HEK293 (cell line): ENCODE data around the gene BTBD16.
A peak's percentile ranks its signal among the peaks of the same experiment; 100 is the strongest.

Experiments
- CTCF ChIA-PET: fragments of 350-600 bp; formaldehyde crosslinking; extraction: SDS; loops from one replicate; lab custom pipeline; 2021; ENCODE audit warnings: antibody characterized with exemption; lab: Yijun Ruan, JAX
- POLR2A ChIA-PET: fragments of 300-600 bp; formaldehyde crosslinking; extraction: SDS; loops from one replicate; lab custom pipeline; 2020; ENCODE audit warnings: antibody characterized with exemption, inconsistent platforms; lab: Yijun Ruan, JAX
- H3K27ac ChIP-seq: fragments of 200-500 bp; sonication (Bioruptor generic); 2 replicates; pipeline ENCODE4 v1.5.1; 2014; ENCODE audit warnings: low read depth, low read length, control low read depth, inconsistent platforms; ENCODE audit errors: extremely low read depth
- H3K36me3 ChIP-seq, 2 experiments: fragments of 200-500 bp in 1 of 2; sonication (Bioruptor generic) in 1 of 2; 1 replicate in 1 of 2; 2 replicates in 1 of 2; pipeline ENCODE4 v1.5.1; 2014 to 2017; ENCODE audit warnings: inconsistent platforms in 2 of 2, low read length in 2 of 2; ENCODE audit not compliant: control insufficient read depth in 2 of 2, insufficient read depth in 1 of 2
- H3K4me1 ChIP-seq: fragments of 200-500 bp; sonication (Bioruptor generic); 2 replicates; pipeline ENCODE4 v1.5.1; 2014; ENCODE audit warnings: mild to moderate bottlenecking, low read length, inconsistent platforms; ENCODE audit not compliant: control insufficient read depth, insufficient read depth
- H3K4me3 ChIP-seq: 2 replicates; pipeline ENCODE4 v1.5.1; 2011; ENCODE audit warnings: low read depth, mild to moderate bottlenecking, control low read depth, low read length, moderate library complexity
- H3K9me3 ChIP-seq: fragments of 200-500 bp; sonication (Bioruptor generic); 2 replicates; pipeline ENCODE4 v1.5.1; 2014; ENCODE audit warnings: low read depth, low read length, inconsistent platforms; ENCODE audit not compliant: control insufficient read depth, insufficient read depth
- EGR2 ChIP-seq: fragments of 450-650 bp; formaldehyde crosslinking; IDR thresholded peaks from 2 replicates; pipeline ENCODE4 v1.5.1; 2016; ENCODE audit warnings: low read depth, missing biosample characterization, missing genetic modification characterization
- ELK4 ChIP-seq: IDR thresholded peaks from 2 replicates; pipeline ENCODE4 v1.6.1; 2011; ENCODE audit warnings: mild to moderate bottlenecking, low read depth, low read length, borderline replicate concordance
- HOXA7 ChIP-seq: sonication (generic); formaldehyde crosslinking; IDR thresholded peaks from 2 replicates; pipeline ENCODE4 v1.8.1; 2022; ENCODE audit warnings: missing genetic modification reagents, borderline replicate concordance
- HOXC10 ChIP-seq: sonication (generic); formaldehyde crosslinking; IDR thresholded peaks from 2 replicates; pipeline ENCODE4 v1.8.1; 2023; ENCODE audit warnings: mild to moderate bottlenecking, missing genetic modification reagents
- KLF9 ChIP-seq: fragments of 450-650 bp; formaldehyde crosslinking; IDR thresholded peaks from 2 replicates; pipeline ENCODE4 v1.5.1; 2016; ENCODE audit warnings: missing biosample characterization, missing genetic modification characterization, low read depth
- PBX3 ChIP-seq: sonication (generic); formaldehyde crosslinking; IDR thresholded peaks from 2 replicates; pipeline ENCODE4 v1.8.1; 2022; ENCODE audit warnings: mild to moderate bottlenecking, moderate library complexity, missing genetic modification reagents
- SCRT2 ChIP-seq: fragments of 450-650 bp; formaldehyde crosslinking; IDR thresholded peaks from 2 replicates; pipeline ENCODE4 v1.5.1; 2016; ENCODE audit warnings: missing biosample characterization, missing genetic modification characterization
- SP2 ChIP-seq: fragments of 450-650 bp; formaldehyde crosslinking; IDR thresholded peaks from 2 replicates; pipeline ENCODE4 v1.5.1; 2016; ENCODE audit warnings: missing biosample characterization, missing genetic modification characterization
- YY1 ChIP-seq: fragments of 450-650 bp; formaldehyde crosslinking; IDR thresholded peaks from 2 replicates; pipeline ENCODE4 v1.5.1; 2018; ENCODE audit warnings: missing biosample characterization, missing genetic modification characterization
- ZBTB6 ChIP-seq: fragments of 450-650 bp; formaldehyde crosslinking; IDR thresholded peaks from 2 replicates; pipeline ENCODE4 v1.5.1; 2017; ENCODE audit warnings: missing biosample characterization, missing genetic modification characterization
- ZBTB8A ChIP-seq: fragments of 450-650 bp; formaldehyde crosslinking; IDR thresholded peaks from 2 replicates; pipeline ENCODE4 v1.5.1; 2016; ENCODE audit warnings: missing biosample characterization, missing genetic modification characterization
- ZFHX2 ChIP-seq: fragments of 450-650 bp; formaldehyde crosslinking; conservative IDR thresholded peaks from 2 replicates; pipeline ENCODE4 v1.5.1; 2016; ENCODE audit warnings: missing biosample characterization, missing genetic modification characterization
- ZNF114 ChIP-seq: fragments of 450-650 bp; formaldehyde crosslinking; IDR thresholded peaks from 2 replicates; pipeline ENCODE4 v1.5.0; 2017; ENCODE audit warnings: missing biosample characterization, missing genetic modification characterization
- ZNF174 ChIP-seq: fragments of 450-650 bp; formaldehyde crosslinking; IDR thresholded peaks from 2 replicates; pipeline ENCODE4 v1.5.0; 2017; ENCODE audit warnings: missing biosample characterization, mild to moderate bottlenecking, missing genetic modification characterization
- ZNF23 ChIP-seq: fragments of 450-650 bp; formaldehyde crosslinking; IDR thresholded peaks from 2 replicates; pipeline ENCODE4 v1.5.1; 2016; ENCODE audit warnings: missing biosample characterization, missing genetic modification characterization, borderline replicate concordance
- ZNF394 ChIP-seq: fragments of 450-650 bp; formaldehyde crosslinking; IDR thresholded peaks from 2 replicates; pipeline ENCODE4 v1.5.1; 2016; ENCODE audit warnings: missing biosample characterization, missing genetic modification characterization, mild to moderate bottlenecking, moderate library complexity, borderline replicate concordance
- ZNF404 ChIP-seq: fragments of 450-650 bp; formaldehyde crosslinking; IDR thresholded peaks from 2 replicates; pipeline ENCODE4 v1.5.1; 2017; ENCODE audit warnings: missing biosample characterization, missing genetic modification characterization
- ZNF433 ChIP-seq: fragments of 450-650 bp; formaldehyde crosslinking; IDR thresholded peaks from 2 replicates; pipeline ENCODE4 v1.5.1; 2016; ENCODE audit warnings: missing biosample characterization, missing genetic modification characterization, low read depth
- ZNF529 ChIP-seq: fragments of 450-650 bp; formaldehyde crosslinking; IDR thresholded peaks from 2 replicates; pipeline ENCODE4 v1.5.1; 2017; ENCODE audit warnings: missing genetic modification characterization, missing biosample characterization; ENCODE audit not compliant: insufficient replicate concordance
- ZNF596 ChIP-seq: fragments of 450-650 bp; IDR thresholded peaks from 2 replicates; pipeline ENCODE4 v1.5.0; 2018; ENCODE audit warnings: missing biosample characterization, mild to moderate bottlenecking, missing genetic modification characterization, moderate library complexity
- ZNF639 ChIP-seq: fragments of 450-650 bp; formaldehyde crosslinking; IDR thresholded peaks from 2 replicates; pipeline ENCODE4 v1.5.1; 2016; ENCODE audit warnings: missing biosample characterization, missing genetic modification characterization
- ZNF704 ChIP-seq: fragments of 450-650 bp; formaldehyde crosslinking; IDR thresholded peaks from 2 replicates; pipeline ENCODE4 v1.5.1; 2016; ENCODE audit warnings: missing biosample characterization, missing genetic modification characterization
- ZNF747 ChIP-seq: fragments of 450-650 bp; formaldehyde crosslinking; IDR thresholded peaks from 2 replicates; pipeline ENCODE4 v1.5.1; 2016; ENCODE audit warnings: missing biosample characterization, missing genetic modification characterization
- ZNF776 ChIP-seq: fragments of 450-650 bp; formaldehyde crosslinking; IDR thresholded peaks from 2 replicates; pipeline ENCODE4 v1.5.0; 2017; ENCODE audit warnings: missing biosample characterization, missing genetic modification characterization, borderline replicate concordance
- ZSCAN18 ChIP-seq: fragments of 450-650 bp; formaldehyde crosslinking; IDR thresholded peaks from 2 replicates; pipeline ENCODE4 v1.5.1; 2016; ENCODE audit warnings: missing biosample characterization, missing genetic modification characterization

The BTBD16 gene

GRCh38 chr10:122323189-122323588 lies 52.1 kb downstream of the BTBD16 start:
- POLR2A ChIA-PET: no interaction called here
- H3K9me3 ChIP-seq: no peaks in the 10 kb centered on the region
- CTCF ChIA-PET: interaction anchor here (0.7 to 2.7 kb wide), 5 partner anchors 10 to 242 kb away, joined by 3 to 14 read pairs (median 4); no protein-coding TSS in a partner anchor
- no peak overlapping the region for H3K4me3 ChIP-seq
- H3K36me3 ChIP-seq: no peaks in the 10 kb centered on the region
- H3K27ac ChIP-seq: no peak overlapping the region
- no peaks in the 10 kb centered on the region for H3K4me1 ChIP-seq
- TF ChIP-seq ZNF394 (tag by site-specific recombination): no peak
- TF ChIP-seq ZNF704 (tag by site-specific recombination): no peak
- TF ChIP-seq ELK4: no peak
- TF ChIP-seq ZFHX2 (tag by site-specific recombination): no peak
- no peak for TF ChIP-seq ZBTB6 (tag by site-specific recombination)
- TF ChIP-seq ZNF639 (tag by site-specific recombination): no peak
- TF ChIP-seq SCRT2 (tag by site-specific recombination): 0 out of 2 replicates have a peak, but pooled peaks have one; percentile 28

- Histone ChIP-seq H3K4me3 (no peak overlapping the region), H3K36me3 (no peaks in the 10 kb centered on the region), H3K4me1 (no peaks in the 10 kb centered on the region), H3K9me3 (no peaks in the 10 kb centered on the region), H3K27ac (no peak overlapping the region)
- ChIA-PET POLR2A (no interaction called here), CTCF (interaction anchor here (0.6 to 2.7 kb wide), 6 partner anchors 16 to 1233 kb away, joined by 3 to 14 read pairs (median 4); no protein-coding TSS in a partner anchor)
- TF ChIP-seq ZNF747 (tag by site-specific recombination) (no peak), EGR2 (tag by site-specific recombination) (no peak), ZNF529 (tag by site-specific recombination) (no peak), KLF9 (tag by site-specific recombination) (no peak), ZNF23 (tag by site-specific recombination) (no peak), ZNF776 (tag by site-specific recombination) (no peak), ZBTB8A (tag by site-specific recombination) (no peak), PBX3 (CRISPR knock-in tag) (no peak), ZBTB6 (tag by site-specific recombination) (no peak), ZNF174 (tag by site-specific recombination) (no peak), ZNF596 (no peak), HOXC10 (CRISPR knock-in tag) (no peak), ZNF114 (tag by site-specific recombination) (no peak), HOXA7 (CRISPR knock-in tag) (no peak), ZNF433 (tag by site-specific recombination) (no peak), ZNF404 (tag by site-specific recombination) (no peak), YY1 (tag by site-specific recombination) (no peak), ZSCAN18 (tag by site-specific recombination) (no peak), SP2 (no peak)
Measured at GRCh38 chr10:122323941-122324675, 53.0 kb downstream of the BTBD16 start.
